ENCODE data around the gene GLB1L2.

Gene GLB1L2

GRCh38 chr11:134358856-134359490 lies 27.2 kb downstream of the GLB1L2 start:
- POLR2A ChIA-PET: no interaction called here
- no peak overlapping the region for H3K4me3 ChIP-seq (ENCODE audit: low read depth, low read length)
- CTCF ChIA-PET: no interaction called here
- DNase-seq (ENCODE audit: low read depth, low spot score): no peak
- TF ChIP-seq CTCF (IDR thresholded peaks at IDR 0.05; ENCODE audit: insufficient read depth, low read length, missing control alignments): no peak

- no peak for TF ChIP-seq CTCF (IDR thresholded peaks at IDR 0.05; ENCODE audit: insufficient read depth, low read length, missing control alignments)
- no peak for DNase-seq (ENCODE audit: low read depth, low spot score)
- ChIA-PET POLR2A (no interaction called here), CTCF (no interaction called here)
- H3K4me3 ChIP-seq (ENCODE audit: low read depth, low read length): no peak overlapping the region
Measured at GRCh38 chr11:134359646-134360045, 27.9 kb downstream of the GLB1L2 start.

GRCh38 chr11:134360050-134360835 lies 28.5 kb downstream of the GLB1L2 start:
- peak; percentile 94 for TF ChIP-seq CTCF (IDR thresholded peaks at IDR 0.05; ENCODE audit: insufficient read depth, low read length, missing control alignments)
- no peak overlapping the region for H3K4me3 ChIP-seq (ENCODE audit: low read depth, low read length)
- CTCF ChIA-PET: no interaction called here
- POLR2A ChIA-PET: no interaction called here
- DNase-seq (ENCODE audit: low read depth, low spot score): no peak

- CTCF ChIA-PET: no interaction called here
- DNase-seq (ENCODE audit: low read depth, low spot score): no peak
- POLR2A ChIA-PET: no interaction called here
- H3K4me3 ChIP-seq (ENCODE audit: low read depth, low read length): no peak overlapping the region
- TF ChIP-seq CTCF (IDR thresholded peaks at IDR 0.05; ENCODE audit: insufficient read depth, low read length, missing control alignments): no peak
Measured at GRCh38 chr11:134361661-134362060, 29.9 kb downstream of the GLB1L2 start.

GRCh38 chr11:134362192-134362901 lies 30.6 kb downstream of the GLB1L2 start:
- no peak for TF ChIP-seq CTCF (IDR thresholded peaks at IDR 0.05; ENCODE audit: insufficient read depth, low read length, missing control alignments)
- ChIA-PET CTCF (no interaction called here), POLR2A (no interaction called here)
- DNase-seq (ENCODE audit: low read depth, low spot score): no peak
- no peak overlapping the region for H3K4me3 ChIP-seq (ENCODE audit: low read depth, low read length)

- no peak overlapping the region for H3K4me3 ChIP-seq (ENCODE audit: low read depth, low read length)
- no peak for TF ChIP-seq CTCF (IDR thresholded peaks at IDR 0.05; ENCODE audit: insufficient read depth, low read length, missing control alignments)
- DNase-seq (ENCODE audit: low read depth, low spot score): no peak
- ChIA-PET POLR2A (no interaction called here), CTCF (no interaction called here)
Measured at GRCh38 chr11:134363161-134363560, 31.4 kb downstream of the GLB1L2 start.
